T-helper 1 cell treated with Interleukin-12 subunit alpha and Interleukin-12 subunit beta and Interleukin-4 antibody, amounts not matched to agents 30 ng/mL and 1 ng/mL, for 36 hours (primary cell): Measurements from ENCODE around the gene CDKN1B. TPM values are rescaled to one million over a fixed set of nuclear protein-coding genes. Genes with fewer than 3 reads are reported as not detected.
"Not testable (repeated sequence)": the region's sequence is repeated elsewhere in the genome, so short reads cannot be mapped to it uniquely, and the experiment has no call there.

Experiments
- intact Hi-C: fragments of 100-400 bp; cut with micrococcal nuclease; formaldehyde crosslinking; loops from one replicate; pipeline ENCODE4 v1.15.1; 2024
- total RNA-seq: library from RNA; stranded (reverse); gene quantifications from 2 replicates; pipeline ENCODE4 v1.2.3, GENCODE V29; 2022

CDKN1B gene
- total RNA-seq, 1 donor from 2014 or later, result 96.9 TPM

DNA sequence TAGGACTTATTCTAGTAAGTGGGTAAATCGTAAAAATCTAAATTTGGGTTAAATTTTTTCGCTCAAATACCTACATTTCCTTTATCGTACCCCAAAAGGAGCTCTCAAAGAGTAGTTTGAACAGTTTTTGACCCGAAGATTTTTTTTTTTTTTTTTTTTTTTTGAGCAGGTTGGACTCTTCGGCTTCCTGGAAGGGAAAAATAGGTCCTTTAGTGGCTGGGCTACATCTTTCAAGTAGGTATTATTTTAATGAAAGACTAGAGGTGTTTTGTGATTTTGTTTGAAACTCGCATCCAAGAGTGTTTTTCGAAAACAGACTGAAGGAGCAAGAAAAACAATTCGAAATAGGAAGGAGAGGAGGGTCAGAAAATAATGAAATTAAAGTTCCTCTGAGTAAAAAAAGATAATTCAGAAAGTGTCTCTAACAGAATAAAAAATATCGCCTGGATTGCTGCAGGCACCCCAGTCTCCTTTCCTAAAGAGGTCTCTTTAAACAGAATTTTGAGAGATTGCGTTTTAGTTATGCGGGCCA is 6.0 kb downstream of the CDKN1B start:
- intact Hi-C loops, result no loop called here

DNA sequence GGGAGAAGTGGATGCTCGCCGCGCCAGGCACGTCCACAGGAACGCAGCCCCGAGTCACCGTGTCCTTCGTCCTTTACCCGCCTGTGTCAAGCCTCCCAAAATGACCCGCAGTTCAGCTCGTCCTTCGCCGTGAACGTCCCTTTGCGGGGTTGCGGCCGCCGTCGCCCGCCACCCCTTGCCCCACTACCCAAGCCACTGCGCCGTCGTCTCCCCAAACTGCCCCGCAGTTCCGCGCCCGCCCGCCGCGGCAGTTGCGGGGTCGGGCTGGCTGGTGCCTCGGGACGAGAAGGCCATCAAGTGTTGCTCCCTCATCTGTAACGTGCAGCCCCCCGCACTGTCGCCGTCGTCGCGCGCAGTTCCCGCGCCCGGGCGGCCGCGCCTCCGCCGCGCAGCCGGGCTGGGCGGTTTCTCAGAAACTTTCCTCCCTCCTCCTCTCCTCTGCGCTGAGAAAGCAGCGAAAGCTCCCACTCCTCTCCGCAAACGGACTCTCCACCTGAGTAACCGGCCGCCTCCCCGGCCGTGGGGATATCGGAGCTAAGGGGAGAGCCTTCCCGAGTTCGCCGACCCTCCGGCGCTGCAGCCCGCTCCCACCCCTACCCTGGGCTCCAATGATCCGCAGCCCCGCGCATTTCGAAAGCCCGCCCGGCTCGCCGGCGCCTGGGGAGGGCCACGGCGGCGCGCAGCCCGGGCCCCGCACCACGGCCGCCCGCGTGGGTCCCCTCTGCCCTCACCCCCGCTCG is 6.7 kb downstream of the CDKN1B start:
- intact Hi-C loops, result loop anchor here (2.0 kb wide), 1 partner anchor 249 kb away; no protein-coding TSS in a partner anchor

DNA sequence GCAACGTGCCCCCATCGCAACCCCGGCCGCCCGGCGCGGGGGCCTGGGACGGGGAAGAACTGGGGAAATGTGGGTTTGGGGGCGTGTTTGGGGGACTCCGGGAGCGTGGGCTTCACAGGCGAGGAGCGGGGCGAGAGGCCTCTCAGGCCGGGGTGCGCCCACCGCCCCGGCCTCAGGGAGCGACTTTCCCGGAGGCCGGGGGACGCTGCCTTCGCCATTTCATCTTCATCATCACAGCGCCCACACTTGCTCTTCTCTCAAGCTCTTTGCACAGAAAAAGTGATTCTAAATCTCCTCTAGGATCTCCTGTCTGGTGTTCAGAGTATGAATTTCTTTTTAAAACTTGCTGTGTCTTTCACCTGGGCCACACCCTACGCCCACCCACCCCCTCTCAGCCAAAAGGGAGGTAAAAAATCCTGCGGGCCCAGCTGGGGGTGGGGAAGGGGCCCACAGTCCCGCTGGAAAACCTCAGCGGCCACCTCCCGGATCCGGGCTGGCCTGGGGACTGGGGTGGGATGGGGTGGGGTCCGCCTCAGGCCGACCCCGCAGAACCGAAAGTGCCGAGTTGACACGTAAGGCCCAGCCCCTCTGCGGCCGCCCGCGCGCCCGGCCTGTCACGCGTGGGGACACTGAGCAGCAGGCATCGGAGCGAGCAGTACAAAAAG is 7.4 kb downstream of the CDKN1B start:
- intact Hi-C loops, result loop anchor here (1.0 to 5.0 kb wide), 14 partner anchors 7 to 1641 kb away; partner anchors contain the start of genes ATF7IP, BORCS5, CDKN1B and CREBL2

DNA sequence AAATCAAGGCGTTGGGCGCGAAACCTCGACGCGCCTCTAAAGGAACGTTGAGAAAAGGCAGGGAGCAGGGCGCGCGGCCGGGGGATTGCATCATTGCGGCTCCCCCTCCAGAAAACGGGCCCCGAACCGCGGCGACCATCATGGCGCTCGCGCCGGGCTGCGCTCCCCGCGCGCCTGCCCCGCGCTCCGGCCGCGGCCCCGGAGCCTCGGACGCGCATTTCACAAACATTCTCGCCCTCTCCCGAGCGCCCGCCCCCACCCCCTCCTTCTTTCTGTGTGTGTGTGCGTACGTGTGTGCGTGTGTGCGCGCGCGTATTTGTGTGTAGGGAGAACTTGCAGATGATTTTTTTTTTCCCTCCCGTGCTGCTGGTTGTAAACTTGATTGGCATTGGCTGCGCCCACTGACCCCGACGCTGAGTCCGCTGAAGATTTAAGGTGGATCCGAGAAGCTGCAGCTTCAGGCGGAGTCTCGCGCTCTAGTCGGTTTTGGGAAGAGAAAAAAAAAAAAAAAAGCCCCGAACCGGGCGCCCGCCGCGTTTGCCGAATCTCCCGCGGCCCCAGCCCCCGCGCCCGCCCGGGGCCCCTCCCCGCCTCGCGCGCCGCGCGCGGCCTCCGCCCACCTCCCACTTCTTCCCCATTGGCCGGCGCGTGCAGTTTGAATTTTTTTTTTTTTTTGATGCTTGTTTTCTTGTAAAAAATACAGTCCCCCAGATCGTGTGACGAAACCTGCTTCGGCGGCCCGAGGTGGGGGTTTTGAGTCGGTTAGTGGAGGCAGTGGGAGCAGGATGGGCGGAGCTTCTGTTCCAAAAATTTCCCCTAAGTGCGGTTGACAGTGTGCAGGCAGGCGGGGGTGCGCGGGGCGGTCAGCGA is 8.2 kb downstream of the CDKN1B start:
- intact Hi-C loops, result loop anchor here (1.0 to 5.0 kb wide), 14 partner anchors 8 to 1640 kb away; partner anchors contain the start of genes ATF7IP, BORCS5, CDKN1B and CREBL2

DNA sequence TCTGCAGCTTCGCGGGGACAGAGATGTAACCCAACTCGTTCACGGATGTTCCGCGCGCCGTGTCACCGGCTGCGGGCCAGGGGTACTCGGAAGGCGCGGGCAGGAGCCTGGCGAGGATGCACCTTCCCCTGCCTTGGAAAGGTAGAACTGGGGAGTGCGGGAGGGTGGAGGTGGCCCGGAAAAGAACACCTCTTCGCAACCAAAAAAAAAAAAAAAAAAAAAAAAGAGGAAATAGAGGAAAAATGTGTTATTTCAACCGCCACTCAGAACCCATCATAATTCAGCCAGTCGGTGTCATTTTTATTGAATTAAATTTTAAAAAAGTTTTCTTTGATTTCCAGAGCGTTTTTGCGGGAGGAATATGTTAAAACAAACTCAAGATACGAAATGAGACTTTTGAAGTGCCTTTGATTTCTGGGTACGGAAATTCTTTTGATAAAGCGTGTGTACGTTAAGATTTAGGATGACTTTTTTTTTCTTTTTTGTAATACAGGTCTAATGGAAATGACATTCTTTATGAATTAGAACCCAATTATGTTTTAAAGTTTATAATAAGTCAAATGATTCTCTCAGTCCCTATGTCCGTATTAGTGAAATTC is 8.9 kb downstream of the CDKN1B start:
- intact Hi-C loops, result loop anchor here (1.0 to 5.0 kb wide), 15 partner anchors 9 to 1639 kb away; partner anchors contain the start of genes ATF7IP, BORCS5, CDKN1B and CREBL2

DNA sequence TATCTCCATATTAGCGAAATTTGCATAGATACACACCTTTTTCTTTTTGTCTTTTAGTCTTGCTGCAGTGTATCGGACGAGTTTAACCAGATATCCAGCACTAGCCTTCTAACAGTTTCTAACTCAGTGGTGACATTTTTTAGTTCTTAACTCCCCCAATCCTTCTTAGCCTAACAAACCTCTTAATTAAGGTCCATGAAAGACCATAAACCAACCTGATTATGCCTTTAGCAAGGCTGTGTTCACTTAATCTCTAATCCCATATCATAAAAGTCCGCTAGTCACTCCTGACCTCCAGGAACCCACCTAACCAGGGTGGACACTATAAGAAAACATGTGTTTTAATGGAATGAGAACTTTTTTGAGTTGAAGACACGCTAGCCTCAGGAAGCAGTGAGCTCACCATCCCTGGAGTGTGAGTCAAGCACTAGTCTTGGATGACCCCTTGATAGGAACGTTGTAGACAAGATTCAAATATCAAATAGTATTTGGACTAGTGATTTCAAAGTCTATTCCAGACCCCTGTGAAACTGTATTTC is 9.5 kb downstream of the CDKN1B start:
- intact Hi-C loops, result loop anchor here (1.0 to 5.0 kb wide), 5 partner anchors 11 to 744 kb away; partner anchors contain the start of genes EMP1, GSG1 and HEBP1

DNA sequence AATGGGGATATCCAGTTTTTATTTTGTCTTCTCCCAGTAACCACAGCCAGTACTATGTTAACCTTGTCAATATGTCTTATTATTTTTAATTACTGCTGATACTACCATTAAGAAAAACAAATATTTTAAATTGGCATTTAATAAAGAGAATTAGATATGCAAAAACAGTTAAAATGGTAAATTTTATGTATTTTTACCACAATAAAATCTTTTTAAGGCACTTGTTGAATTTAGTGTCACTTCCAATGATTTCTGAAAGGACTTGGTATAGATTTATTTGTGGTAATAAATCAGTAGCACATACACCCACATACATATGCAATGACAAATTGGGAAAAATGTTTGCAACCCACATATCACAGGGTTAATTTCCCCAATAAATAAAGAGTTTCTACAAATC is 14.0 kb downstream of the CDKN1B start:
- intact Hi-C loops, result no loop called here

DNA sequence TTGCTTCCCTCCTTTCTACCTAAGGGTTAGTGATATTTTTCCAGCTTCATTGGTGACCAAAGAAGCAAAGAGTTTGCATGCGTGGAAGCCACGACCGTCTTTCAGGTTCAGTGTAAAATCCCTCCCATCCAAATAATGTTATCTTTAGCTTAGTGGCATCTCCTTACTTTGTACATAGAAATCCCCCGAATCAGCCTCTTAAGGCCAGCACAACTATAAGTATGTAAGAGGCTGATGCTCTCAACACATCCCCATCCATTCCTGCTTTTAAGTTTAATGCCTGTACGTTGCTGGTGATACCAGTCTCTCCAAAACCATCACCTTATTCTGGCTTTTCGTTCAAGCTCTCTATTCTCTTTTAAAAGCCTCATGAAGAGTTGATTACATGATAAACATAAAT is 14.6 kb downstream of the CDKN1B start:
- intact Hi-C loops, result no loop called here

DNA sequence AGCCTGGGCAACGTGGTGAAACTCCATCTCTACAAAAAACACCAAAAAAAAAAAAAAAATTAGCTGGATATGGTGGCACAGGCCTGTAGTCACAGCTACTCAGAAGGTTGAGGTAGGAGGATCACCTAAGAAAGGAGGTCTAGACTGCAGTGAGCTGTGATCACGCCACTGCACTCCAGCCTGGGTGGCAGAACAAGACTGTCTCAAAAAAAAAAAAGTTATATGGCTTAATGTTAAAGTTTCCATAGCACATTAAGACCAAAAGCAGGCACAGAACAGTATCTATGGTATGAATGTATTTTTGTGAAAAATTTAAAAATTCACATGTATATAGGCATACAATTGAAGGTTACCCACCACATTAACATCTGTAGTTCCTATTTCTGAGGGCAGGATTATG is 15.9 kb downstream of the CDKN1B start:
- intact Hi-C loops, result no loop called here

DNA sequence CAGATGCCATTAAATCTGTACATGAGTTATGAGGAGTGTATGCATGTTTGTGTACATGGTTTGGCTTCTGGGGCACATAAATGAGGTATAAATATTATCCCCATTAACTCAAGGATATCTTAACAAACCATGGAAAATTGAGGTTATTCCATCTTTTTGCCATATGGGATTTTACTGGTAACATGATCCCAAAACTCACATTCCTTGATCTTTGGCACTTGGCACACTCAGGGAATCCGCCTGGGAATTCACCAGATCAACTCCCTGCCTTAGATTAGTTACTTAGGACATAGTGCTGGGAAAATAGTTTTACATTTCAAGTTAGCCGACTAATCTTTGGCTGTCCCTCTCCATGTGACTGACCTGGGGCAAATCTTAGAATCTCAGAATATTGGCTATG is 16.9 kb downstream of the CDKN1B start:
- intact Hi-C loops, result no loop called here

DNA sequence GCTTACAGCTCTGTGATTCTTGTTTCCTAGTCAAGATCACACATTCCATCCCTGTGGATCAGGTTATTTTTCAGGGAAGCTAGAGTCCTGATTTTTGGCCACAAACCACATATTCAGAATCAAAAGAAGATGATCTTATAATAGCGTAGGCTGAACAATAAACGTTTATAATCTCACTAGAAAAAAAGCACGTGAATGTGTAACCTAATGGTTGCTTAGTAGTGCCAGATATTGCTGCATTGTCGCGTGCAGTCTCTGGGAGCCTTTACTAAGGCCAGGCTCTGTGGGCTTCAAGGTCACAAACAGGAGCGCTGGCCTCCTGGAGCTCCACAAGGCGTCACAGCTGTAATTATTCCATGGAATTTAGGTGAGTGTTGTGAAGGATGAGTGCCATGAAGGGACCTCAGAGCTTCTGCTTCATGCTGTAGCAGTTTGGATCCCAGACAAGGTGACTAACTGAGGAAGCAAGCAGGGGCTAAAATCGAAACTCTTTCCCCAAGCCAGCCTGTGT is 17.4 kb downstream of the CDKN1B start:
- intact Hi-C loops, result no loop called here

DNA sequence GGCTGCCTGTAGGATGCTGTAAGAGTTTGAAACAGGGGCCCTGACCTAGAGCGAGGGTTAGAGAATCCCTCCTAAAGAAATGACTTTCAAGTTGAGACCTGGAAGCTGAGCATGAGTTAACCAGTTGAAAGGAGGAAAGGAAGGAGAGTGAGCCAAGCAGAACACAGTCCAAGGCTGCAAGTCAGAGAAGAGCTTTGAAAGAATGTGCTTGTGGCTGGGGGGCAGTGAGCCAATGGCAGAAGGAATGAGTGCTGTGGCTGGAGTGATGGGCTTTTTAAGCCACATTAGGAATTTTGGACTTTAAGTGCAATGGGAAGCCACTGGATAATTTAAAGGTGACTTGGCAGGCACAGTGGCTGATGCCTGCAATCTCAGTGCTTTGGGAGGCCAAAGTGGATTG is 18.1 kb downstream of the CDKN1B start:
- intact Hi-C loops, result no loop called here

DNA sequence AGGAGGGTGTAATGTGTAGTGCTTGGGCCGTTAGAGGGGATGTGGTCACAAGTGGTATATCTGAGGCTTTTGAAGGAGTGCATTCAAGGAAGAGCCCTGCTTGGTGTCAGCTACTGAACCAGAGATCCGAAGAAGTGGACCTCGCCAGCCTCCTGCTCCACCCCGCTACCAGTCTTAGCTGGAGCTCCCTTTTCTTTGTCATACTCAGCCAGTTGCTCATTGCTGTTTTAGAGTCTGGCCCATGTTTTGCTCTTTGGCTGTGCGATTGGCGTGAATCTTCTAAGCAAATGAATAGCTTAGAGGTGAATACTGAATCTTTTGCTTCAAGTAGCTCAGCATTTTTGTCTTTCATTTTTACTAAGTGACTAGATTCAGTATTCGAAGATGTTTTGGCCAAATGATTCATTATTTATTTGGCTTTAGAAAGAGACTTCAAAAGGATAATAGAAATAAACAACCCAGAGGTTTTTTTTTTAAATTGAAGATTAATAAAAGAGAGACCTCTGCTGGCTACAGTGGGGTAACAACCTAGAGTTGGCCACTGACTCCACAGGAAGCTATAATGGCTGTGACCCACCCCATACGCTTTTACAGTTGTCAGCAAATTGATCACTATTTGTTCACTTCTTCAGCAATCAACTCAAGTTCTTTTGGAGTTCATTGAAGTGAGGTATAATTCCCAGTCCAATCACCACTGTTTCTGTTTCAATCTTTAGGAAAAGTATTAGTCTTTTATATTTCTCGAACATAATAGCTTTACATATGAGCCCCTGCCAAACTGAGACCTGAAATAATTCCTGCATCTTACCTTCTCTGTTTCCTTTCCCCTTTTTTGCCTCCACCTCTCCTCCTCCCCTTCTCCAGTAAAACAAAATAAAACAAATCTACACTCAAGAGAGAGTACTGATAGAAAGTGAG is 19.9 kb downstream of the CDKN1B start:
- intact Hi-C loops, result loop anchor here (1.0 to 2.0 kb wide), 9 partner anchors 11 to 380 kb away; partner anchors contain the start of gene BORCS5

DNA sequence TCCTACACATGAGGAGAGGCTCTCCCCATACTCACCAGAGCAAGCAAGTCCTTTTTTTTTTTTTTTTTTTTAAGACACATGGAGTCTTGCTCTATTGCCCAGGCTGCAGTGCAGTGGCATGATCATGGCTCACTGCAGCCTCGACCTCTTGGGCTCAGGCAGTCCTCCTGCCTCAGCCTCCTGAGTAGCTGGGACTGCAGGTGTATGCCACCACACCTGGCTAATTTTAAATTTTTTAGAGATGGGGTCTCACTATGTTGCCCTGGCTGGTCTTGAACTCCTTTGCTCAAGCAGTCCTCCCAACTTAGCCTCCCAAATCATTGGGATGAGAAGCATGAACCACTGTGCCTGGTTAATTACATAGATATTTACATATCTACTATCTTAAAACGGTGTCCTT is 21.0 kb downstream of the CDKN1B start:
- intact Hi-C loops, result not testable (repeated sequence)

DNA sequence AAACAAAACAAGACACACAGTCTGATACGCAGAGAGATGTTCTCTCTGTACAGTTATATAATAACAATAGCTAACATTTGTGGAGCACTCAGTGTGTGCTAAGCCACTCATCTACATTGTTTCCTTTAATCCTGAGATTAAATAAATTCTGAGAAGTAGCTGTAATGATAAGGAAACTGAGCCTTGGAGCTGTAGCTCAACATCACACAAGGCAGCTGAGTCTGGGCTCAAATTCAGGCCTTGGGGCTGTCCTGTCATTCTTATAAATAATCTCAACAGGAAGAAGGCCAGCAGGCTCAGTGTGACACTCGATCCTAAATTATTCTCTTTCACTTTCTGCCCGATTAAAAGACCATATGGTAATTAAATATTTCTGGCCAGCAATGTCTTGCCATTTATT is 24.5 kb downstream of the CDKN1B start:
- intact Hi-C loops, result no loop called here

DNA sequence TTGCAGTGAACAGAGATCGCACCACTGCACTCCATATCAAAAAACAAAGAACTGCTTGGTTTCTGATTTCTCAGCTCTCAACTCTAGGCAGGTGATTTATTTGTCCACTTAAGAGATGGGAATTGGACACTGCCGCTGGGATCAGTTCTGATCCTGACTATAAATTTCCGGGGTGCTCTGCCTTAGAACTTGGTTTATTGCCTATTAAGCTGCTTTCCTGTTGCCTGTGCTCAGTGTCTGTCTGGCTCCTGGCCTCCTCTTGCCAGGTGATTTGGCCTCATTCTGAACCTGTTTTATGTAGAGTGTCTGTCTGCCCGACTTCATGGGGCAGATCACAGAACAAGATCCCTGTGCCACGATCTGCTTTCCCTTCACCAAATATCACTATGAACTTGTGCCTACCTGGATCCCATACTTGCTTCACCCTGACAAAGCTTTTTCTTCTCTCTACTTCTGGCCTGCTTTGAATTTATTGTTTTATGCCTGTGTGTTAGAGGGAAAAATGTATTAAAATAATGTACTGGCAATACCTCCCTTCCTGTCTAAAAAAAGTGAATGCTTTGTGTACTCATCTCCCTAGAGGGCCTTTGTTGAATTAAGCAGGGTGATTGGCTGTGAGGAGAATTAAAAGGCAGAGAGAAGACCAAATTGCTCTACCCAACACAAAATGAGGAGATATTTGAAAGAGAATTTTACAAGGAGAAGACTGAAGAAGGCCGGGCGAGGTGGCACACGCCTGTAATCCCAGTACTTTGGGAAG is 27.6 kb downstream of the CDKN1B start:
- intact Hi-C loops, result no loop called here

DNA sequence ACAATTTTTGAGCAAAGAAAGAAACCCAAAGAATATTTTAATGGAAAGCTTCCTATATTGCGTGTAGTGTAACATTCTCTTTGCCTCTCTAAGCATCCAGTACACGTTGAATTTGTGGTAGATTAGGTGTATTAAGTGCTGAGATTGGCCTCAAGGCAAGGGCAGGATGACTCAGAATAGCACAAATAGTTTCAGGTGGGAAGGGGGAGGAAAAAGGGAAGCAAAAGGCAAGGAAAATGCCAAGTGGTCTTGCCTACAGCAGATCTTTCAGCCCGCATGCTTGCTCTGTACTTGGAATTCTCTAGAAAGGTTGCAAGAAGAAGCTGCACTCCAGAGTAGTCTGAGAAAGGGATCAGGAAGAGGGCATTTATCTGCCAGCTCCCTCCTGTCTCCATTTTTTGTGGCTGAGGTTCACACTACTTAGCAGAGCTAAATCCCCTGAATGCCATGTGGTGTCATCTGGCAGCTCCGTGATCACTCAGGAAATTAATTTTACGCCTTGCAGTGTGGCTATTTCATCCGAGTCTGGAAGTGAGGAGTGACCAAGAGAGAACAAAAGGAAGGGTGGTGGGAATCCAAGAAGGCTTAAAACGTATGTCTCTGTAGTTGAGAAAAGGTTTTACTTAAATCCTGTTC is 28.5 kb downstream of the CDKN1B start:
- intact Hi-C loops, result no loop called here

DNA sequence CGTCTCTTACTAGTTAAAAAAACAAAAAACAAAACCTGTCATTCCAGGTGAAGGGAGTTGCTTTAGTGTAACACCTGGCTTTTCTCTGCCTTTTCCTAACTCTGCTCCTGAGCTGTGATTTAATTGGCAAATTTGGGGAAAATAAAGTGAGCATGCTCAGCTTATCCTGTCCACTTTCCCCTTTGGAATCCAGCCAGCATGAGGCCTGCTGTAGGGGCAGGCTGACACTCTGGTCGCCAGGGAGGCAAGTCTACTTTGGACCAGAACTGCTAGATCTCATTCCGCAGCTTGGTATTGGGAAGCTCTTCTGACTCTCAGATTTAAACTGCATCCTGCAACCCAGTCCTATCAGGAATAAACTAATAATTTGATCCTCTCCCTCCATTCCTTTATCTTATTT is 30.1 kb downstream of the CDKN1B start:
- intact Hi-C loops, result no loop called here
